HepG2 (cell line): Measurements from ENCODE around the gene ZFP90. TPM values are rescaled to one million over a fixed set of nuclear protein-coding genes. Genes with fewer than 3 reads are reported as not detected.

Experiments used
- HBP1 ChIP-seq: IDR thresholded peaks from 2 replicates; pipeline ENCODE4 v1.6.1; 2016; ENCODE audit warnings: low read depth, control low read depth
- MATR3 ChIP-seq: sonication (generic); formaldehyde crosslinking; IDR thresholded peaks from 2 replicates; pipeline ENCODE4 v1.4.0; 2020; ENCODE audit warnings: missing genetic modification reagents
- NCOR1 ChIP-seq: fragments of 200-600 bp; sonication (generic); IDR thresholded peaks from 2 replicates; pipeline ENCODE4 v1.7.0; 2017; ENCODE audit warnings: antibody characterized with exemption, low read length, borderline replicate concordance
- PCBP1 ChIP-seq: fragments of 200-400 bp; formaldehyde crosslinking; IDR thresholded peaks from 2 replicates; pipeline ENCODE4 v1.6.1; 2017; ENCODE audit warnings: mild to moderate bottlenecking, low read depth, low read length, borderline replicate concordance
- SNRNP70 ChIP-seq: fragments of 200-400 bp; formaldehyde crosslinking; IDR thresholded peaks from 2 replicates; pipeline ENCODE4 v1.6.1; 2017; ENCODE audit warnings: mild to moderate bottlenecking, low read depth, low read length, moderate library complexity
- TAF1 ChIP-seq: sonication (generic); formaldehyde crosslinking; IDR thresholded peaks from 2 replicates; pipeline ENCODE4 v1.4.0; 2020; ENCODE audit warnings: missing genetic modification reagents
- TBP ChIP-seq: sonication (generic); formaldehyde crosslinking; IDR thresholded peaks from 2 replicates; pipeline ENCODE4 v1.5.0; 2020; ENCODE audit warnings: missing genetic modification reagents
- ZBTB42 ChIP-seq: sonication (generic); formaldehyde crosslinking; IDR thresholded peaks from 2 replicates; pipeline ENCODE4 v1.5.0; 2020; ENCODE audit warnings: mild to moderate bottlenecking, missing genetic modification reagents
- ZNF18 ChIP-seq: sonication (generic); formaldehyde crosslinking; IDR thresholded peaks from 2 replicates; pipeline ENCODE4 v1.8.0; 2022; ENCODE audit warnings: mild to moderate bottlenecking, missing genetic modification reagents; ENCODE audit not compliant: insufficient replicate concordance
- ZNF207 ChIP-seq: fragments of 450-650 bp; IDR thresholded peaks from 2 replicates; pipeline ENCODE4 v1.6.1; 2016; ENCODE audit warnings: antibody characterized with exemption, borderline replicate concordance
- ZNF639 ChIP-seq: conservative IDR thresholded peaks from 2 replicates; pipeline ENCODE4 v1.6.1; 2018; ENCODE audit warnings: missing genetic modification reagents
- polyA plus RNA-seq, 8 experiments: library from polyadenylated mRNA; depleted of rRNA in 3 of 8; stranded (reverse) in 7 of 8; unstranded in 1 of 8; fragments of >200 nt; fragmentation: Illumina TruSeq in 4 of 8; extraction: Trizol in 4 of 8; gene quantifications; 2 replicates each; pipeline versions ENCODE4 v1.2.1 to v1.2.3, GENCODE V29; 2011 to 2016; ENCODE audit warnings: low read depth in 4 of 8, missing spikeins in 1 of 8, mixed read lengths in 1 of 8; ENCODE audit not compliant: insufficient read depth in 1 of 8
- total RNA-seq, 5 experiments: library from RNA; depleted of rRNA; stranded (reverse); fragments of >200 nt; fragmentation: Illumina TruSeq; extraction: Trizol; gene quantifications; 2 replicates each; pipeline ENCODE4 v1.2.3, GENCODE V29; 2016; ENCODE audit warnings: low read depth in 1 of 5
- TF ChIP-seq, protein P1 (sequence below): sonication (generic); formaldehyde crosslinking; IDR thresholded peaks from 2 replicates; pipeline ENCODE4 v1.9.0; 2021; ENCODE audit warnings: missing genetic modification reagents, borderline replicate concordance
- TF ChIP-seq, protein P2 (sequence below): sonication (generic); formaldehyde crosslinking; IDR thresholded peaks from 2 replicates; pipeline ENCODE4 v1.9.0; 2021; ENCODE audit warnings: mild to moderate bottlenecking, missing genetic modification reagents

Gene ZFP90
- total and polyA plus RNA-seq, 2 of the 13 experiments (the other 11 are each of a cell fraction or from before 2014, with no cell fraction given) = 17.6 to 18.9 TPM

GRCh38 chr16:68529931-68530701, 9.0 kb upstream of the ZFP90 start (continued):
- TF ChIP-seq, protein P1, sequence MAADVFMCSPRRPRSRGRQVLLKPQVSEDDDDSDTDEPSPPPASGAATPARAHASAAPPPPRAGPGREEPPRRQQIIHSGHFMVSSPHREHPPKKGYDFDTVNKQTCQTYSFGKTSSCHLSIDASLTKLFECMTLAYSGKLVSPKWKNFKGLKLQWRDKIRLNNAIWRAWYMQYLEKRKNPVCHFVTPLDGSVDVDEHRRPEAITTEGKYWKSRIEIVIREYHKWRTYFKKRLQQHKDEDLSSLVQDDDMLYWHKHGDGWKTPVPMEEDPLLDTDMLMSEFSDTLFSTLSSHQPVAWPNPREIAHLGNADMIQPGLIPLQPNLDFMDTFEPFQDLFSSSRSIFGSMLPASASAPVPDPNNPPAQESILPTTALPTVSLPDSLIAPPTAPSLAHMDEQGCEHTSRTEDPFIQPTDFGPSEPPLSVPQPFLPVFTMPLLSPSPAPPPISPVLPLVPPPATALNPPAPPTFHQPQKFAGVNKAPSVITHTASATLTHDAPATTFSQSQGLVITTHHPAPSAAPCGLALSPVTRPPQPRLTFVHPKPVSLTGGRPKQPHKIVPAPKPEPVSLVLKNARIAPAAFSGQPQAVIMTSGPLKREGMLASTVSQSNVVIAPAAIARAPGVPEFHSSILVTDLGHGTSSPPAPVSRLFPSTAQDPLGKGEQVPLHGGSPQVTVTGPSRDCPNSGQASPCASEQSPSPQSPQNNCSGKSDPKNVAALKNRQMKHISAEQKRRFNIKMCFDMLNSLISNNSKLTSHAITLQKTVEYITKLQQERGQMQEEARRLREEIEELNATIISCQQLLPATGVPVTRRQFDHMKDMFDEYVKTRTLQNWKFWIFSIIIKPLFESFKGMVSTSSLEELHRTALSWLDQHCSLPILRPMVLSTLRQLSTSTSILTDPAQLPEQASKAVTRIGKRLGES (CRISPR knock-in tag) = peak; percentile 90; the same call in 1 of the 2 replicates
- TF ChIP-seq PCBP1 (no peak), HBP1 (CRISPR knock-in tag) (peak; percentile 77), TBP (CRISPR knock-in tag) (no peak), MATR3 (CRISPR knock-in tag) (no peak), ZBTB42 (CRISPR knock-in tag) (peak; percentile 66; the same call in 1 of the 2 replicates), ZNF639 (CRISPR knock-in tag) (no peak; the same call in 1 of the 2 replicates), ZNF207 (no peak), SNRNP70 (no peak), NCOR1 (no peak), TAF1 (CRISPR knock-in tag) (peak; percentile 85), ZNF18 (CRISPR knock-in tag) (peak; percentile 95)
- TF ChIP-seq, protein P2, sequence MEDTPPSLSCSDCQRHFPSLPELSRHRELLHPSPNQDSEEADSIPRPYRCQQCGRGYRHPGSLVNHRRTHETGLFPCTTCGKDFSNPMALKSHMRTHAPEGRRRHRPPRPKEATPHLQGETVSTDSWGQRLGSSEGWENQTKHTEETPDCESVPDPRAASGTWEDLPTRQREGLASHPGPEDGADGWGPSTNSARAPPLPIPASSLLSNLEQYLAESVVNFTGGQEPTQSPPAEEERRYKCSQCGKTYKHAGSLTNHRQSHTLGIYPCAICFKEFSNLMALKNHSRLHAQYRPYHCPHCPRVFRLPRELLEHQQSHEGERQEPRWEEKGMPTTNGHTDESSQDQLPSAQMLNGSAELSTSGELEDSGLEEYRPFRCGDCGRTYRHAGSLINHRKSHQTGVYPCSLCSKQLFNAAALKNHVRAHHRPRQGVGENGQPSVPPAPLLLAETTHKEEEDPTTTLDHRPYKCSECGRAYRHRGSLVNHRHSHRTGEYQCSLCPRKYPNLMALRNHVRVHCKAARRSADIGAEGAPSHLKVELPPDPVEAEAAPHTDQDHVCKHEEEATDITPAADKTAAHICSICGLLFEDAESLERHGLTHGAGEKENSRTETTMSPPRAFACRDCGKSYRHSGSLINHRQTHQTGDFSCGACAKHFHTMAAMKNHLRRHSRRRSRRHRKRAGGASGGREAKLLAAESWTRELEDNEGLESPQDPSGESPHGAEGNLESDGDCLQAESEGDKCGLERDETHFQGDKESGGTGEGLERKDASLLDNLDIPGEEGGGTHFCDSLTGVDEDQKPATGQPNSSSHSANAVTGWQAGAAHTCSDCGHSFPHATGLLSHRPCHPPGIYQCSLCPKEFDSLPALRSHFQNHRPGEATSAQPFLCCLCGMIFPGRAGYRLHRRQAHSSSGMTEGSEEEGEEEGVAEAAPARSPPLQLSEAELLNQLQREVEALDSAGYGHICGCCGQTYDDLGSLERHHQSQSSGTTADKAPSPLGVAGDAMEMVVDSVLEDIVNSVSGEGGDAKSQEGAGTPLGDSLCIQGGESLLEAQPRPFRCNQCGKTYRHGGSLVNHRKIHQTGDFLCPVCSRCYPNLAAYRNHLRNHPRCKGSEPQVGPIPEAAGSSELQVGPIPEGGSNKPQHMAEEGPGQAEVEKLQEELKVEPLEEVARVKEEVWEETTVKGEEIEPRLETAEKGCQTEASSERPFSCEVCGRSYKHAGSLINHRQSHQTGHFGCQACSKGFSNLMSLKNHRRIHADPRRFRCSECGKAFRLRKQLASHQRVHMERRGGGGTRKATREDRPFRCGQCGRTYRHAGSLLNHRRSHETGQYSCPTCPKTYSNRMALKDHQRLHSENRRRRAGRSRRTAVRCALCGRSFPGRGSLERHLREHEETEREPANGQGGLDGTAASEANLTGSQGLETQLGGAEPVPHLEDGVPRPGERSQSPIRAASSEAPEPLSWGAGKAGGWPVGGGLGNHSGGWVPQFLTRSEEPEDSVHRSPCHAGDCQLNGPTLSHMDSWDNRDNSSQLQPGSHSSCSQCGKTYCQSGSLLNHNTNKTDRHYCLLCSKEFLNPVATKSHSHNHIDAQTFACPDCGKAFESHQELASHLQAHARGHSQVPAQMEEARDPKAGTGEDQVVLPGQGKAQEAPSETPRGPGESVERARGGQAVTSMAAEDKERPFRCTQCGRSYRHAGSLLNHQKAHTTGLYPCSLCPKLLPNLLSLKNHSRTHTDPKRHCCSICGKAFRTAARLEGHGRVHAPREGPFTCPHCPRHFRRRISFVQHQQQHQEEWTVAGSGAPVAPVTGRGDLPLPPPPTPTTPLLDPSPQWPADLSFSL (CRISPR knock-in tag) = no peak
